Posterior cingulate gyrus (tissue), 11 donors: Measurements from ENCODE around the gene GAPVD1.
"Not testable (repeated sequence)": the region's sequence is repeated elsewhere in the genome, so short reads cannot be mapped to it uniquely, and the experiment has no call there.

Experiments used
- DNase-seq, 10 donors: peaks; one replicate each; pipeline versions ENCODE4 v3.0.0 to v3.0.0-alpha.2; 2020 to 2021; ENCODE audit warnings: mixed read lengths in 3 of 10
- intact Hi-C: fragments of 100-400 bp; cut with DNase I; formaldehyde crosslinking; loops from one replicate; pipeline ENCODE4 v1.15.1; 2023

GAPVD1 gene

GRCh38 chr9:125293134-125293533 is 31.5 kb downstream of the GAPVD1 start:
- intact Hi-C loops = no loop called here
- DNase-seq = no peak

GRCh38 chr9:125295657-125296056 is 34.0 kb downstream of the GAPVD1 start:
- no peak for DNase-seq
- intact Hi-C loops = no loop called here

DNA sequence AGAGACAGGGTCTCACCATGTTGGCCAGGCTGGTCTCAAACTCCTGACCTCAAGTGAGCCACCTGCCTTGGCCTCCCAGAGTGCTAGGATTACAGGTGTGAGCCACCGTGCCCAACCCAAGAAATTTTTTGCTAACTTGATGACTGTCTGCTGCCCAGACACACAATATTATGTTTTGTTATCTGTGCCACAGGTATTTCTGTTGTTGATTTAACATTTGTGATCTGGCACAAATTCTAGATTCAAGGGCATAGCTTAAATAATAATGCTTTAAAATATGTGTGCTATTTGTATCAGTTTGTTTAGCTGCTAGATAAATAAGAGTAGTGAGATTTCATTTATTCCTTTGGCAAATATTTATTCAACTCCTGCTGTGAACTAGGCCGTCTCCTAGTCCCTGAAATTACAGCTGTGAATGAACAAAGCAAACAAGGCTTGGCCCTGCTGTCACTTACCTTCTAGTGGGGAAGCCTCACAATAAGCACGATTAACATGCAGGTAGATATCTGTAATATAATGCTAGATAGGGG is 35.3 kb downstream of the GAPVD1 start:
- no peak for DNase-seq
- intact Hi-C loops = no loop called here

- intact Hi-C loops = no loop called here
- no peak for DNase-seq
Measured at GRCh38 chr9:125297917-125298316, 36.3 kb downstream of the GAPVD1 start.

- DNase-seq = no peak
- intact Hi-C loops = no loop called here
Measured at GRCh38 chr9:125302241-125302640, 40.6 kb downstream of the GAPVD1 start.

DNA sequence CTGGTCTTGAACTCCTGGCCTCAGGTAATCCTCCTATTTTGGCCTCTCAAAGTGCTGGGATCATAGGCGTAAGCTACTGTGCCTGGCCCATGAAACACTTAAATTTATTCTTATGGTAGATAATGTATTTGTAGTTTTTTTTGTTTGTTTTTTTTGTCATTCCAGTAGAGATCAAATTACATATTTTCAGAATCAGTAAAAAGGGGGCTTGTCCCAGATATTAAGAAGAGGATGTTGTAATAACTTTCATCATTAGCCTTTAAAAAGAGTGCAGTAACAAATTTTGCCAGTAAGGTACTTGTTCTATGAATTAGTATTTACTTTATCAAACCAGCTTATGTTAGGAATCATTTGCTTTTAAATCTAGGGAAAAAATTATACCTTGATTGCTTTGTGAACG is 42.6 kb downstream of the GAPVD1 start:
- intact Hi-C loops = no loop called here
- no peak for DNase-seq

GRCh38 chr9:125312411-125312810 is 50.8 kb downstream of the GAPVD1 start:
- no peak for DNase-seq
- intact Hi-C loops = no loop called here

GRCh38 chr9:125316359-125316758 is 54.7 kb downstream of the GAPVD1 start:
- DNase-seq, intact Hi-C loops: not testable (repeated sequence)

- intact Hi-C loops = no loop called here
Measured at GRCh38 chr9:125317704-125318103, 56.1 kb downstream of the GAPVD1 start.

DNA sequence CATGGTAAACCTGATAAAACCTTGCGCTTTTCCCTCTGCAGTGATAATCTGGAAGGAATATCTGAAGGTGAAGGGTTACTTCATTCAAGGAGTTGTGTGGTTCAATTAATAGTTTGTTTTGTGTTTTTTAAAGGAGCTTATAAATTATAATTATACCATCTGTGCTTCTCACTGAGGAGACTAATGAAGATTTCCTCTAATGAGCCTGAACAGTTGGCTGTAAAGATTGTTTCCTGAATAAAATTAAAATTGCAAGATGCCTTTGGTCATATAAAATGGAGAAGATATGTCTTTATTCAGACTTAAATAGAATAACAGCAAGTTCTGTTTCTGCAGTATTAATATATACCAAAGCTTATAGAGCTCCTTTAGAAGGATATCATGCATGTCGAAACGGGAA is 59.9 kb downstream of the GAPVD1 start:
- no peak for DNase-seq
- intact Hi-C loops = no loop called here

More at GRCh38 chr9:125317704-125318103, 56.1 kb downstream of the GAPVD1 start:
- DNase-seq = no peak

DNA sequence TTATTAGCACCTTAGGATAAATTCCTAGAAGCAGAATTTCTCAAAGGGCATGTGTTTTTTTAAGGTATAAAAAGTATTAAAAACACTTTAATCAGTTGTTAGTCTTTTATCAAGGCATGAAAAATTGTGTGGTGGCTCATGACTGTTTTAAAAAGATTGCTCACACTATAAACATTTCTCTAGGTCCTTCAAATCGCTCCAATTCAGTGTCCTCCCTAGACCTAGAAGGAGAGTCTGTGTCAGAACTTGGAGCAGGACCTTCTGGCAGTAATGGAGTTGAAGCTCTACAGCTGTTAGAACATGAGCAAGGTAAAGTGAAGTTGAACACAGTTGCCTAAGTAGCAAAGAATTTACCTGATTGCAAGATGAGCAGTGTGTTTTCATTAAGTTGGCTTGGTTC is 62.0 kb downstream of the GAPVD1 start:
- no peak for DNase-seq
- intact Hi-C loops = no loop called here

GRCh38 chr9:125325826-125326225 is 64.2 kb downstream of the GAPVD1 start:
- intact Hi-C loops = no loop called here

DNA sequence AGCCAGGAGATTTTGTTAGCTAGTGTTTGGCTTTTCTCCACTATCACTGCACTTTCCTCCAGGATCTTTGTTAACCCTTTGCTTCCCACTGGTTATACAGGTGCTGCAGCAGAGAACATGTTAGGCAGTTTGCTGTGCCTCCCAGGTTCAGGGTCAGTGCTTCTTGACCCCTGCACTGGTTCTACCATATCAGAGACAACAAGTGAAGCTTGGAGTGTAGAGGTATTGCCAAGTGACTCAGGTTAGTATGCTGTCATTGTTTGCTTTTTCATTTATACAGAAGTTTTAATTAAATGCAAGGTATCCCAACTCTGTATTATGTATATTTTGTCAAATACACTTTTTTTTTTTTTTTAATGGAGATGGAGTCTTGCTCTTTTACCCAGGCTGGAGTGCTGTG is 68.4 kb downstream of the GAPVD1 start:
- no peak for DNase-seq
- intact Hi-C loops = no loop called here

More at GRCh38 chr9:125325826-125326225, 64.2 kb downstream of the GAPVD1 start:
- no peak for DNase-seq

GRCh38 chr9:125330587-125330986 is 69.0 kb downstream of the GAPVD1 start:
- intact Hi-C loops = no loop called here

GRCh38 chr9:125332527-125332926 is 70.9 kb downstream of the GAPVD1 start:
- intact Hi-C loops = no loop called here

More at GRCh38 chr9:125330587-125330986, 69.0 kb downstream of the GAPVD1 start:
- no peak for DNase-seq

GRCh38 chr9:125337236-125337635 is 75.6 kb downstream of the GAPVD1 start:
- intact Hi-C loops = no loop called here
- no peak for DNase-seq

More at GRCh38 chr9:125332527-125332926, 70.9 kb downstream of the GAPVD1 start:
- no peak for DNase-seq

- no peak for DNase-seq
- intact Hi-C loops = no loop called here
Measured at GRCh38 chr9:125338929-125339328, 77.3 kb downstream of the GAPVD1 start.

DNA sequence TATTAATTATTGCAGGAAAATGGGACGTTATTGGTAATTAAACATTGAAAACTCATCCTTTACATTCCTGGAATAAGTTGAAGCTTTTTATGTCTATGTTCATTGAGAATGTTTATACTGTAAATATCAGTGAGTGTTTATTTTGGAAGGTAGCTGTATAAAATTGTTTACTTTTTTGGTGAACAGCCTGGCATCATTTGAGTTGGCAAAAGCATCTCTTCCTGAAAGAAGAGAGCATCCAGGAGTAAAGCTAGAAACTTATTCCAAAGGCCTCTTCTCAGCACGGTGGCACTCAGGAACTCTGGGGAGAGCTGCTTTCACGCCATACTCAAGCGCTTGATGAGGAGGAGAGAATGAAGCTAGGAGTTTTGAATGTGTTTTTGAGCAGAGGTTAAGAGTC is 79.9 kb downstream of the GAPVD1 start:
- no peak for DNase-seq
- intact Hi-C loops = no loop called here

- DNase-seq = no peak
- intact Hi-C loops = no loop called here
Measured at GRCh38 chr9:125343518-125344275, 82.1 kb downstream of the GAPVD1 start.

DNA sequence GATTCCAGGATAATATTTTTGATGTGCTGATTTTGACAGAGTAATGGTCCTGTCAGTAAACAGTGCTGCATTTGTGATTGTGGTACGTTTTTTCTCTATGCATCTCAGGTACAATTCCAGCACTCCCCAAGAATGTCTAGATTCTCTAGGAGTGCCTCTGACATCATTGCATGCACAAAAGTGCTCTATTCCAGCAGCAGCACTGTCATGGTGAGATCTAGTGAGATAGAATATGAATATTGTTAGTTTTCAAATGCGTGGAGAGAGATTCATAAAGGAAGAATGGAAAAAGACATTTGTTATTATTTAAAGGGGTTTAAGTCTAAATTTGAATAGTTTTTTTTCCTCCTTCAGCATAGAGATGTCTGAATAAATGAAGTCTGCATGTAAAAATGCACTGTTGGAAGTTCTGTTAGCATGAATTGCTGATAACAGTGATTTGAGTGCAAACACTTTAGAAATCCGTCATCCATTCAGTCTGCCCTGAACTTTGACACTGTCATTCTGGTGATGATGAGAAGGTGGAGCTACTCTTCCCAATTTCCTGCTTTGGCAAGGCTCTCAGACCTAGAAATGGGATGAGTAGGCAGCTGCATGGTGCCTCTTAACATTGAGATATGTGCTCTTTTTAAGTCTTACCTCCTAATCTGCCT is 84.6 kb downstream of the GAPVD1 start:
- DNase-seq = no peak
- intact Hi-C loops = no loop called here

GRCh38 chr9:125355601-125356000 is 94.0 kb downstream of the GAPVD1 start:
- intact Hi-C loops = no loop called here
- no peak for DNase-seq

DNA sequence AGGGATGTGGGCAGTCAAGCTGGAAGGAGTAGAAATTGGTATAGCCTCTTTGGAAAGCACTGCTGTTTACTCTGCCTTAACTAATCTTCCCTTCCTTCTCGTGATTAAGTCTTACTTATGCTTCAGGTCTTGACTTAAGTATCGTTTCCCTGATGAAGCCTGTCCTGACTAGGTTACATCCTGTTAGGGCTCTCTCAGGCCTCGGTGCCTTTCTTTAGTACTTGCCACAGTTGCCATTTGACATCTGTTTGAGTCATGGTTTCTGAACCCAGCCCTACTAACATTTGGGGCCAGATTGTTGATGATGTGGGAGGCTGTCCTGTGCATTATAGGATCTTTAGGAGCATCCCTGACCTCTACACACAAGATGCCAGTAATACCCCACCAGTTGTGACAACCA is 94.4 kb downstream of the GAPVD1 start:
- intact Hi-C loops = no loop called here
- no peak for DNase-seq
